Activated CD4-positive, alpha-beta T cell treated with anti-CD3 and anti-CD28 coated beads, Interleukin-2, Interleukin-6, amounts not matched to agents 100 ng/mL and 50 ng/mL, durations not matched to agents 16 hours and 8 hours (primary cell): Measurements from ENCODE around the gene KCTD12.
"Not testable (repeated sequence)": the region's sequence is repeated elsewhere in the genome, so short reads cannot be mapped to it uniquely, and the experiment has no call there.

ENCODE experiments used
- DNase-seq: peaks from one replicate; pipeline ENCODE4 v3.0.0-alpha.2; 2020

Gene KCTD12

DNA sequence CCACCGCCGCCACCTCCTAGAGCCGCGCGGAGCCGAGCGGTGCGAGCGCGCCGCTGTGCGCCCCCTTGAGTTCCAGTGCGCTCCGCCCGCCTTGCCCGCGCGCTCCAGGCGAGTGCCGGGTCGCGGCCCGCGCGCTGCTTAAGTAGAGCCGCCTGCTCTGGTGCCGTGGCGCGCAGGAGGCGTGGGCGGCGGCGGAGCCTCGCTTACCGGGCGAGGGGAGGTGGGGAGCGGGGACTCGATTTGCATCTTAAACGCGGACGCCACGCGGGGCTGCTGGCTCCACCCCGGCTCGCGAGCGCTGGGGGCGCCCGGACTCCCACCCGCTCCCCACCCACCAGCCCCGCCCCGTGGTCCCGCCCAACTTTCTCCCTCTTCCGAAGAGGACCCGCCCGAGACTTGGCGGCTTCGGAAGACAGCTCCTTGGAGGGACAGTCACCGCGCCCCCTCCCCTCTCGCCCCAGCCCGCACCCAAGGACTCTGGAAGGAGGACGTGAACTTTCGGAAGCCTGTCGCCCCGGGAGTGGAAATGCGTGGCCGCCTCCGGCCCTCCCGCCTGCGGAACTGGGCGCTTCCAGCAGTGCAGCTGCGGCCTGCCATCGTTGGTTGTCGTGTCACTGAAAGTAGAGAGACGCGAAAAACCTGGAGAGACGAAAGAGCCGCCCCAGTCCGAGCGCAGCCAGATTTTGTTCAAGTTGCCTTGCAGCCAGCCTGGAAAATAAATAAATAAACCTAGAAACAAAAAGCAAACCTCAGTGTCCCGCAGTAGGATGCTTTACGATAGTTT lies at the start of gene KCTD12:
Gene KCTD12, minus strand, starts transcription at position 114 of the 784 bp plus-strand sequence. CDS start 257 bp downstream, outside the sequence.
- DNase-seq: peak; percentile 78

DNA sequence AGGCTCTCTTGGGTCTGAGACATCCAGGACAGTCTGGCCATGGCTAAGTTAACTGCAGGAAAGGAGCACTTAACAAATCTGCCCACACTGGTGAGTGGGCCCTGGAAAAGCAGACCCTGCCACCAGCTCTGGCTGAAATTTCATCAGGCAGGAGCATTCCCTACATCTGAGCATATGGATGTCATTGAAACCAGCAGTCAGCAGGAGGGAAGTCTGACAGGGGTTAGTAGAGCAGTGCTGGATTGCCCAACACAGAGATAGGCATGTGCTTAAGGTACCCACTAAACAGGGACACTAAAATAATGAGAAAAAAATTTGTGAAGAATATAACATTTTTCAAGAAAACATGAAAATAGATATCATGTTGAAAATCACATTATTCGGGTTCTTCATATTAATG lies 48.5 kb upstream of the KCTD12 start:
- no peak for DNase-seq

DNA sequence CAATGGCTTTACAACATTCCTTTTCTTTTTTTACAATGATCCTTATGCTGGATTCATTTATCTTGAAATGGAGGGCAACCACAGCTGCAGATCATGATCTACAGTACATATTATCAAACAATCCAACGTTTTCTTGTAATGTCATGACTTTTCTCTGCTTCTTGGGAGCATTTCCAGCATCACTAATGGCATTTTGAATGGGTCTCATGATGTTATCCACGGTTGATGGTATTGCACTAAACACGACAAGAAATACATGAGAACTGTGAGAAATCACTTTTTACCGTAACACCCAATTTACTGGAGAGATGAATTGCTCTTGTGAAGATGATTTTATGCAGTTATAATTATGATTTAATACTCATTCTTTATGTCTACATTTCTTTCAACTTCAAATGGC lies 45.9 kb upstream of the KCTD12 start:
- no peak for DNase-seq

DNA sequence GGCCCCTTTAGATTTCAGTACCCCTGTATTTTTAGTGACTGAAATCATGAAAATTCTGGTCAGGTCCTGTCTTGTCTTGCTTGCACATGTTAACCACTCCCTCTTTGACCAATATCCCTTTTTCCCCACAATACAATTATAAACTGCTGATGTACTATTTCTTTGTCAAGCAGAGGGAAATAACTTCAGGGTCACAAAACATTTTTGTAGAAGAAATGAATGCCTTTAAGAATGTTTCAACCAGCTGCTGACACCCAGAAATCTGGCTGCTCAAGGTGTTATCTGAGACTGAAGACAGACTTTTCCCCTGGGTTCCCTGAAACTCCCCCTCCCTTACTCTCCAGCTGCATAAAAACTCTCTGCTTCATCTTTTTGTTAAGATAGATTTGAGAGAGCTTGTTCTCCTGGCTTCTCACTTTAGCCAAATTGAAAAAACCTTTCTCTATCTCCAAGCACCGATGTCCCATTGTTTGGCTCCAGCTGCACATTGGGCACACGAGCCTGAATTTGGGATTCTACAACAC lies 43.7 kb upstream of the KCTD12 start:
- no peak for DNase-seq

DNA sequence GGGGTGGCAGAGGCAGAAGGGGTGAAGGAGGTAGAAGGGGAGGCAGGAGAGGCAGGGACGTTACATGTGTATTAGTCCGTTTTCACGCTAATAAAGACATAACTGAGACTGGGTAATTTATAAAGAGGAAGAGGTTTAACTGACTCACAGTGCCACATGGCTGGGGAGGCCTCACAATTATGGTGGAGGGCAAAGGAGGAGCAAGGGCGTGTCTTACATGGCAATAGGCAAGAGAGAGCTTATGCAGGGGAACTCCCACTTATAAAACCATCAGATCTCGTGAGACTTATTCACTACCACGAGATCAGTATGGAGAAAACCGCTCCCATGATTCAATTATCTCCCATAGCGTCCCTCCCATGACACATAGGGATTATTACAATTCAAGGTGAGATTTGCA lies 43.1 kb upstream of the KCTD12 start:
- DNase-seq: no peak

DNA sequence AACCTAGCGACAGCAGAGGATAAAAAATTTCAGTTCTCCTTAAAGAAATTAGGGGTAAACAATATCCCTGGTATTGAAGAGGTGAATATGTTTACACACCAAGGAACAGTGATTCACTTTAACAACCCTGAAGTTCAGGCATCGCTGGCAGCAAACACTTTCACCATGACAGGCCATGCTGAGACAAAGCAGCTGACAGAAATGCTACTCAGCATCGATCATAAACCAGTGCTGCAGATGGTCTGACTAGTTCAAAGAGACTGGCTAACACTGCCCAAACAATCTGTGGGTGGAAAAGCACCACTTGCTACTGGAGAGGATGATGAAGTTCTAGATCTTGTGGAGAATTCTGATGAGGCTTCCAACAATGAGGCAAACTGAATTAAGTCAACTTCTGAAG lies 42.3 kb upstream of the KCTD12 start:
- DNase-seq: no peak

DNA sequence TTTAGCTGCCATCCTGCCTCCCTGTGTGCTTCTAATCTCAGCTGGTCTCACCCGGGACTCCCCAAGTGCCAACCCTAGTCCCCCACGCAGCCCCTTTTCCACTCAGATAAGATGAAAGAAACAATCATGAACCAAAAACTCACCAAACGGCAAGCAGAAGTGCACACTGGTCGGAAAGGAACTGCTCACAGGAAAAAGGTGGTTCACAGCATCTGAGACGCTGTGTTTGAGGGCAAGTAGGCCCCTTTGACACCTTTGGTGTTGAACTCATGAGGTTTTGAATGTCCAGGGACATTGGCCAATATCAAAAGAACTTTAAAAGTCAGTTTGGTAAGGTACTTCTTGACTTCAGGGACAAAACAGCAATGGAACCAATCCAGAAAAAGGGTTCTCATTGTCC lies 41.8 kb upstream of the KCTD12 start:
- no peak for DNase-seq

DNA sequence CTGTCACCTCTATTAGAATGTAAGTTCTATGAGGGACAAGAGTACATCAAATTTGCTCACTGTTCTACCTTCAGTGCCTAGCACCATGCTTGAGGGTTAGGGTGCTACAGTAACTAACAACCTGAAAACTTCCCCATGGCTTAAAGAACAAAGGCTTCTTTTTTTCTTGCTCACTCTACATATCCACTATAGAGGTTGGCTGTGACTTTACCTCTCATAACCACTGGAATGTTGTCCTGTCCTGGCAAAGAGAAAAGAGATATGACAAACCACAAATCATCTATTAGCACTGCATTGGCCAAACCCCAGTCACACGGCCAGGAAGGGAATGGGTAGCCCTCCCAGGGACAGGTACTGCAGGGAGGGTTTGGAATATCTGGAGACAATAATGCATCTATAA lies 38.9 kb upstream of the KCTD12 start:
- DNase-seq: no peak

DNA sequence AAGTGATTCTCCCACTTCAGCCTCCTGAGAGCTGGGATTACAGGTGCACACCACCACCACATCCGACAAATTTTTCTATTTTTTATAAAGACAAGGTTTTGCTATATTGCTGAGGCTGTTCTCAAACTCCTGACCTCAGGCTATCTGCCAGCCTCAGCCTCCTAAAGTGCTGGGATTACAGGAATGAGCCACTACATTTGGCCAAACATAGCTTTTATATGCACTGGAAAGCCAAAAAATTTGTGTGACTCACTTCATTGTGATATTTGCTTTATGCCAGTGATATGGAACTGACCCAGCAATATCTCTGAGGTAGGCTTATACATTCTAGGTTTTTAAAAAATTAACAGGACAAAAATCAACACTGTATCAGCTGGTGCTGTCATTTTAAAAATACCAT lies 35.3 kb upstream of the KCTD12 start:
- DNase-seq: no peak

DNA sequence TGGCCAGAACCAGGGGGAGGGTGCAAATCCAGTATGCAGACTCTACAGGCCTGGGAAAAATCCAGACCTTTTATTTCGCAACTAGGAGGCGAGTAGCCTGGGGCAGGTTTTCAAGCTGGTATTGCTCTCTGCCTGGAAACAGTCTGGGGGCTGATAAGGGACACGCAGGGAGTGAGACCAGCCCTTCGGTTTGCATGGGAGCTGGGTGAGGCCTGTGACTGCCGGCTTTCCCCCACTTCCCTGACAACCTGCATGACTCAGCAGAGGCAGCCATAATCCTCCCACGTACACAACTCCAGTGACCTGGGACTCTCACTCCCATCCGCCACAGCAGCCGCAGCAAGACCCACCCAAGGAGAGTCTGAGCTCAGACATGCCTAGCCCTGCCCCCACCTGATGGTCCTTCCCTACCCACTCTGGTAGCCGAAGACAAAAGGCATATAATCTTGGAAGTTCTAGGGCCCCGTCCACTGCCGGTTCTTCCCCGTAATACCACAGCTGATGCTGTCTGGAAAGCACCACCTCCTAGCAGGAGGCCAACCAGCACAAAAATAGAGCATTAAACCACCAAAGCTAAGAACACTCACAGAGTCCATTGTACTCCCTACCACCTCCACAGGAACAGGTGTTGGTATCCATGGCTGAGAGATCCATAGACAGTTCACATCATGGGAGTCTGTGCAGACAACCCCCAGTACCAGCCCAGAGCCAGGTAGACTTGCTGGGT lies 31.7 kb upstream of the KCTD12 start:
- not testable (repeated sequence) for DNase-seq

DNA sequence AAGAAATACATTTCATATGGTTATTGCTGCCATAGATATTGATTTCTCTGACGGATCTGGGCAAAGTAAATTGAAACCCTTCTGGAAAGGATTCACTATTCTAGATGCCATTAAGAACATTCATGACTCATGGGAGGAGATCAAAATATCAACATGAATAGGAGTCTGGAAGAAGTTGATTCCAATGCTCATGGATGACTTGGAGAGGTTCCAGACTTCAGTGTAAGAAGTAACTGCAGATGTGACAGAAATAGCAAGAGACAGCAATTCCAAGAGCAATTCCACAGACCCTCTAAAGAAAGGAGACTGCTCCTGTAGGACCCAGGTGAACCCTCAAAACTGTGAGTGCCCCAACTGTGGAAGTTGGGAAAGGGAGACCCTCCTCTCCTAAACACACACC lies 30.9 kb upstream of the KCTD12 start:
- no peak for DNase-seq

DNA sequence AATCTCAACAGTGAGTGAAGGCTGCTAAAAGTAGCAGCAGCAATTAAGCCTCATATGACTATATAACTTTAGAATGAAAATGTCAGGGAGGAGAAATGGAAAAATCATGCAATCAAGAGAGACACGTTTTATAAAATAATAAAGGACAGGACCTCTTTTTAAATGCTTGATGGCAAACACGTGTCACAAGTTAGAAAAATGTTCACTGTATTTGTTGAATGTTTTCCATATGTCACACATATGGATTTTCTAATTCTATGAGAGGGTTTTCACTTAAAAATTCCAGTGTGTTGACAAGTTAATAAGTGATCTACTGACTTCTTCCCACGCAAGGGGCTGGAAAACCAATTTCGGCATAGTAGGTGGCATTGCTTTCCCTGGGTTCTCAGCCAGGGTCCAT lies 27.7 kb upstream of the KCTD12 start:
- no peak for DNase-seq

DNA sequence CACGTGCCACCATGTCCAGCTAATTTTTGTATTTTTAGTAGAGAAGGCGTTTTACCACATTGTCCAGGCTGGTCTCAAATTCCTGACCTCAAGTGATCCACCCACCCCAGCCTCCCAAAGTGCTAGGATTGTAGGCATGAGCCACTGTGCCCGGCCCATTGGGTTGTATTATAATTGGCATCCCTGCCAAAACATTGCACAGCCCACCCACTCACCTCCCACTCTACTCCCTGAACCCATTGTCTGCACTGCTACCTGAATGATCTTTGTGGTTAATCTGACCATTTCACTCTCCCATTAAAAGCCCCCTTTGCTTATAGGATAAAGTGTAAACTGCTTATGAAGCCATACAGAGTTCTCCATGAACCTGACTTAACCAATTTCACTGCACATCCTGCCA lies 26.3 kb upstream of the KCTD12 start:
- no peak for DNase-seq

DNA sequence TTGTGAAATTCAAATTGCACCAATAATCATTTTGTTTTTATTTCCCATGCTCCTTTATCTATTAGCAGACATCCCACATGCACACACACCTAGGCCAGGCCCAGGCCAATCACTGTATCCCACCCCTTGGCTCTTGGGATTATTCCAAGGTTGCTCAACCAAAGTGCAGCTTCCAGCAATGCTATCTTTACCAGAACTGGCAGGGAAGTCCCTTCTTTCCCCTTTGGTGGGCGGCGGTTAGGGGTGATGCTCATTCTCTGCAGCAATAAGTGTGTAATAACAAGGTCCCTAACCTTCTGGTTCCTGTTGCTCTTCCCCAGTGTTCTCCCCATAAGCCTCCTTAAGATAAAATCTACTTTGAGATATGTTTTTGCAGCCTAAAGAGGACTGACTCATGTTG lies 18.3 kb upstream of the KCTD12 start:
- no peak for DNase-seq

DNA sequence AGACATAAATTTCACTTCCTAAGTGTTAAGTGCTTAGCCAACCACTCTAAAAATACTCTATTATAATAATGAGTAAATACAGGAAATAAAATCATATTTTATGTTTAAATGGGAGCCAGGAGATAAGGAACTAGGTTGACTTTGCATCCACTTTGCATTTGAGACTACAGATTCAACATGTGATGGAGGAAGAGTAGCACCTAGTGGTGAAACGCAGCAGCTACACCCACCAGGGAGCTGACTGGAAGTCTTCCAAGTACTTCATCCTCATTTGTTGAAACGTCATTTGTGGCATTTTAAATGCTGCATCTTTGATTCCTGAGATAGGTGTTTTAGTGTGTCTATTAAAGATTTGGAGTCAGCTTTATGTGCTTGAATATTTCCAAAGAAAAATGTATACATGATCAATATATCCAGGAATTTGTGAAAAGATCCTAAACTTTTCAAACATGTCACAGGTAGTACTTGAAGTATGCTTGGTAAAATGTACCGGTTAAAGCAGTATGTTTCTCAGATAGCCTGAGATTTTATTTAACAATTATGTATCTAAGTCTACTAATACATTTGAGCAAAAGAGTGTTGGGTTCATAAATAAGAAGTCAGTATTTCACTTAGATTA lies 17.4 kb upstream of the KCTD12 start:
- DNase-seq: peak; percentile 77

DNA sequence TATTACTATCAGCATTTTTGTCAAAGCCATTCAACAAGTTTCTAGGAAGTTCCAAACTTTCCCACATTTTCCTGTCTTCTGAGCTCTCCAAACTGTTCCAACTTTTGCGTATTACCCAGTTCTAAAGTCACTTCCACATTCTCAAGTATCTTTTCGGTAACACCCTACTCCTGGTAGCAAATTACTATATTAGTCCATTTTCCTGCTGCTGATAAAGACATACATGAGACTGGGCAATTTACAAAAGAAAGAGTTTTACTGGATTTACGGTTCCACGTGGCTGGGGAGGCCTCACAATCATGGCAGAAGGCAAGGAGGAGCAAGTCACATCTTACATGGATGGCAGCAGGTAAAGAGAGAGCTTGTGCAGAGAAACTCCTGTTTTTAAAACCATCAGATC lies 12.9 kb upstream of the KCTD12 start:
- DNase-seq: not testable (repeated sequence)

DNA sequence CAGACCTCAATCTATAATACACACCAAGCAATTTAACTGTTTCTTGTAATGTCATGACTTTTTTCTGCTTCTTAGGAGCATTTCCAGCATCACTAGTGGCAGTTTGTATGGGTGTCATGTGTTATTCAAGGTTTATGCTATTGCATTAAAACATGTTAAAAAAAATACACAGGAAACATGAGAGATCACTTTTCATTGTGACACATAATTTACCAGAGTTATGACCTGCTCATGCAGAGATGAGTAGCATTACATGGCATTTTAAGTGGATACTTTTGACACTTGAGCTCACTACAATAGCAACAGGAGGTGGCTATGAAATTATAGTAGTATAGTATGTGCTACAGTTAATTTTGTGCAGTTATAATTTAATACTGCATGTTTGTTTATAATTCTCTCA lies 11.0 kb upstream of the KCTD12 start:
- DNase-seq: not testable (repeated sequence)

DNA sequence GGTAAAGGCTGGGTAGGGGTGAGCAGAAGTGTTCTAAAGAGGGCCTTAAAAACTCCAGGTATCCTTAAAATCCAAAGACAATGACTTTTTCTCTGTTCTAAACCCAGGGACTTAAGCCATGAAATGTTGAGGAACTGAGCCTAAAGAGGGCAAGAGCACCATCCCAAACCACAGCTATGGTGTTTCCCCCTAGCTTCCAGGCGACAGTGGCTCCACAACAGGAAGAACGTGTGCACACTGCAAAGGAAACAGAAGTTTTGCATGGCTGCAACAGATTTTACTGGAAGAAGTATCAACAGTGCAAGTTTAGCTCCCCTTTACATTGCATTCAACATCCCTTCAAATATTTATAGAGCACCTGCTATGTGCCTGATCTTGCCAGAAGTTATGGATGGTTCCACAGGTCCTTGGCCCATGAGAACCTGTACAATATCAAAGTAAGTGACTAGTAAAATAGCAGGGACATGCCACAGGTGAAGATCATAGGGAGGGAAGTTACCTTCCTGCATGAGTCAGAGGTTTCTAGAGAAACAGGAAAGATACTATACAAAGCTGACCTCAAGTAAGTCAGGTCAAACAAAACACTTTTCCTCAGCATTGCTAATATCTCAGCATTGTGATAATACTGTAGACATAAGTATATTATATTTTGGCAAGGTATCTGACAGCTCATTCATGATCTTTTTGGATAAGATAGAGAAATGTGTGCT lies 8.4 kb upstream of the KCTD12 start:
- DNase-seq: no peak

DNA sequence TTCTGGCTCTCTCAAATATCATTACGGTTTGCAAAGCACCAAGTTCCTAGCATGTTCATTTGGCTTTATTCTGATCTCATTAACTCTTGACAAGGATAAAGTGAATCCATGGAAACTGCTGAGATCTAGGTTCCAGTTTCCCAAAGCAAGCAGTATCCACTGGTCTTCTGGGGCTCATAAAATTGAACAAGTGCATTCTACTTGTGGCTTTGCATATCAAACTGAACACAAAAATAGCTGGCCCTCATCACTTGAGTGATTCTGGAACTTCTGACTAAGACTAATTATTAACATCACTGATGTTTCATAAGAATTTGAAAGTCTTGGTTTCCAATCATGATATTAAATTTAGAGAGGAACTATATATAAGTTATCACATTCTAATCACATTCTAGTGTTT lies 6.3 kb upstream of the KCTD12 start:
- DNase-seq: no peak

DNA sequence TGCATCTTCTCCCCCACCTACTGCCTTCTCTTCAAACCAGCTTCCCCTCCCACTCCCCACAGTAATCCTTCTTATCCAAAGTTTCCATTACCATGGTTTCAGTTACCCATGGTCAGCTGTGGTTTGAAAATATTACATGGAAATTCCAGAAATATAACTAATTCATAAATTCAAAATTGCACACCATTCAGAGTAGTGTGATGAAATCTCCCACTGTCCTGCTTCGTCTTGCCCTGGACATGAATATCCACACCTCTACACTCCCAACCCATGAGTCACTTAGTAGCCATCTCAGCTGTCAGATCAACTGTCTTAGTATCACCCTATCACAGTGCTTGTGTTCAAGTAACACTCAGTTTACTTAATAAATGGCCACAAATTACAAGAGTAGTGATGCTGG lies 3.8 kb upstream of the KCTD12 start:
- DNase-seq: no peak

DNA sequence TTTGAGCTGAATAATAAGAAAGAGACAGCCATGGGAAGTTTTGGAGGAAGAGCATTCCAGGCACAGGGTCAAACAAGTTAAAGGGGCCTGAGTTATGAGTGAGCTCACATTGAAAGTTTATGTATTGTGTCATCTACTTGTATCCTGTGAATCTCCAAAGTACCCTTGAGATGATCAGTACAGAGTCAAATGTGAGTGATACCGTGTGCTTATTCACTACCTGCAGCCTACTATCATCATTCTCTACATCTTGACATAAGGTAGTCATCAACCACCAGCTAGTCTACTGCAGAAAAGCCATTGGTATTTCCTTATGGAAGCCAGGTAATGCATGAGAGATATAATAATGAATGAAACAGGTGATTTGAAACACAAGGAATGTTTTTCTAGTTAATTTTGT lies 3.0 kb upstream of the KCTD12 start:
- DNase-seq: no peak

DNA sequence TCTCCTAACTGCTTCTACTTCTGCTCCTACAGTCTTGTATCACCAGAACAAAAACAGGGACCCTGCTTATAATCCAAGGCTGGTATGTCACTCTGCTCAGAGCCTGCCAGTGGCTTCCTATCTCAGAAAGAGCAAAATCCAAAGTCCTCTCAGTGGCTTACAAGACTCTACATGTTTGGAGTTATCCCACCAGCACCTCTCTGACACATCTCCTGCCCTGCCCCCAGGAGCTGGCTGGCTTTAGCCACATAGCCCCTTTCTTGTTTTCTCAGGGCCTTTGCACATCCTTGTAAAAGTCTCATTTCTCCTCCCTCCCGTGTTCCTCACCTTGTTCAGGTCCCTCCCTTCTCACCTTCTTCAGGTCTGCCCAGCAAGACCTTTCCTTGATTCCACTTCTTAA lies 2.2 kb upstream of the KCTD12 start:
- DNase-seq: no peak

DNA sequence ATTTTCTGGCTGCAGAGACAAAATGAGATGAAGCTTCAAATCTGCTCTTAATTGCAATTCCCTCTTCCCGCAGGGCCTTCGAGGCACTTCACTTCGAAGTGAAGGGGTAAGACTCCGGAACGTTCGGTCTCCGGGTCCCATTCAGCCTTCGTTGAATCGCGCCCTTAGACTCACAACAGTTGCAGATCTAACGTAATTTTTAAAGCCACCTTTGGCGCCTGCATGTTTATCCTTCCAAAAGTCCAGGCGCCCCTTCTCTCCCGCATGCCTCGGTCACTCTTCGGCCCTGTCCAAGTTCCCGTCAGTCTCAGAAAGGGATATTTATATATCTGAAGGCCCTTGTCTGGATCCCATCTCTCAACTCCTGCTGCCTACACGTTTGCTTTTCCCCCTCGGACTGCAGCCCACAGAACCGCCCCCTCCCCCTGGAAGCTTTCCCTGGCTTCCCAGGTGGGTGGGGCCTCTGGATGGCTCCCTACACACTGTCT lies 915 bp upstream of the KCTD12 start:
- no peak for DNase-seq
